SK-N-SH (cell line): ENCODE data around the gene GOLGA3. TPM values are rescaled to one million over a fixed set of nuclear protein-coding genes. Genes with fewer than 3 reads are reported as not detected.

Source experiments
- CTCF ChIA-PET: fragments of 300-600, 350-600 bp; formaldehyde crosslinking; extraction: SDS; loops from one replicate; lab custom pipeline; 2021; lab: Yijun Ruan, JAX
- POLR2A ChIA-PET: fragments of 350-600 bp; sonication (Branson Sonifier 250); formaldehyde crosslinking; extraction: SDS; loops from one replicate; lab custom pipeline; 2020; ENCODE audit warnings: antibody characterized with exemption, inconsistent platforms; lab: Yijun Ruan, JAX
- DNase-seq: peaks from one replicate; pipeline ENCODE4 v3.0.0; 2012
- H2AFZ ChIP-seq: fragments of 200-600 bp; sonication (generic); 2 replicates; pipeline ENCODE4 v1.8.1; 2016; ENCODE audit warnings: antibody characterized with exemption, mild to moderate bottlenecking, low read depth
- H3F3A ChIP-seq: fragments of 200-600 bp; sonication (generic); replicated peaks from 2 replicates; pipeline ENCODE3; 2016; ENCODE audit warnings: antibody characterized with exemption, mild to moderate bottlenecking; ENCODE audit not compliant: insufficient read depth
- H3K27ac ChIP-seq, 2 experiments: fragments of 200-500 bp in 1 of 2; fragments of 200-600 bp in 1 of 2; sonication (Bioruptor generic) in 1 of 2; sonication (generic), shearing (Covaris generic) in 1 of 2; 2 replicates each; pipeline versions ENCODE4 v1.5.1 to v1.6.1; 2014 to 2016; ENCODE audit warnings: low read depth in 2 of 2, inconsistent platforms in 1 of 2, low read length in 1 of 2, mild to moderate bottlenecking in 1 of 2, mixed read lengths in 1 of 2
- H3K27me3 ChIP-seq: fragments of 200-600 bp; sonication (generic), shearing (Covaris generic); 2 replicates; pipeline ENCODE4 v1.6.1; 2016; ENCODE audit warnings: mixed run types; ENCODE audit not compliant: insufficient read depth
- H3K36me3 ChIP-seq, 2 experiments: fragments of 200-500 bp in 1 of 2; fragments of 200-600 bp in 1 of 2; sonication (Bioruptor generic) in 1 of 2; sonication (generic) in 1 of 2; replicated peaks in 1 of 2; 2 replicates each; pipeline versions ENCODE3 to v1.5.1; 2014 to 2016; ENCODE audit warnings: low read length in 1 of 2, mild to moderate bottlenecking in 1 of 2; ENCODE audit not compliant: insufficient read depth in 2 of 2, control insufficient read depth in 1 of 2
- H3K4me1 ChIP-seq, 2 experiments: fragments of 200-500 bp in 1 of 2; fragments of 200-600 bp in 1 of 2; sonication (Bioruptor generic) in 1 of 2; sonication (generic), shearing (Covaris generic) in 1 of 2; 2 replicates each; pipeline versions ENCODE4 v1.5.1 to v1.6.1; 2014 to 2016; ENCODE audit warnings: low read depth in 1 of 2, low read length in 1 of 2, mixed run types in 1 of 2; ENCODE audit not compliant: insufficient read depth in 2 of 2, control insufficient read depth in 1 of 2
- H3K4me2 ChIP-seq: fragments of 200-600 bp; sonication (generic), shearing (Covaris generic); 2 replicates; pipeline ENCODE4 v1.6.1; 2017; ENCODE audit warnings: mixed run types
- H3K4me3 ChIP-seq, 2 experiments: fragments of 200-500 bp in 1 of 2; fragments of 200-600 bp in 1 of 2; sonication (Bioruptor generic) in 1 of 2; sonication (generic), shearing (Covaris generic) in 1 of 2; 2 replicates each; pipeline versions ENCODE4 v1.5.1 to v1.8.1; 2014 to 2016; ENCODE audit warnings: low read depth in 2 of 2, inconsistent platforms in 1 of 2, low read length in 1 of 2, mild to moderate bottlenecking in 1 of 2, mixed read lengths in 1 of 2, moderate library complexity in 1 of 2
- H3K79me2 ChIP-seq: fragments of 200-600 bp; sonication (generic); 2 replicates; pipeline ENCODE4 v1.8.1; 2017; ENCODE audit warnings: mild to moderate bottlenecking; ENCODE audit not compliant: insufficient read depth
- H3K9ac ChIP-seq: fragments of 200-600 bp; sonication (generic); 2 replicates; pipeline ENCODE4 v1.6.1; 2017; ENCODE audit warnings: mixed run types
- H3K9me2 ChIP-seq: fragments of 200-600 bp; sonication (generic); 2 replicates; pipeline ENCODE4 v1.6.1; 2017; ENCODE audit warnings: mixed run types
- H3K9me3 ChIP-seq: fragments of 200-600 bp; sonication (generic); 2 replicates; pipeline ENCODE4 v1.6.1; 2017; ENCODE audit warnings: mixed run types, mild to moderate bottlenecking, moderate library complexity
- H4K20me1 ChIP-seq: fragments of 200-600 bp; sonication (generic); 2 replicates; pipeline ENCODE4 v1.6.1; 2017; ENCODE audit warnings: mild to moderate bottlenecking, mixed run types; ENCODE audit not compliant: insufficient read depth
- CHD2 ChIP-seq: fragments of 150-350 bp; IDR thresholded peaks from 2 replicates; pipeline ENCODE4 v1.6.1; 2018; ENCODE audit warnings: low read length; ENCODE audit not compliant: partially characterized antibody
- CTCF ChIP-seq: fragments of 200-600 bp; sonication (generic); IDR thresholded peaks from 2 replicates; pipeline ENCODE4 v1.6.1; 2017; ENCODE audit warnings: antibody characterized with exemption, mild to moderate bottlenecking, moderate library complexity
- ELF1 ChIP-seq: IDR thresholded peaks from 2 replicates; pipeline ENCODE4 v1.4.0; 2012
- EP300 ChIP-seq, 2 experiments: IDR thresholded peaks; 2 replicates each; pipeline versions ENCODE4 v1.4.0 to v1.6.1; 2012; ENCODE audit warnings: borderline replicate concordance in 1 of 2, low read depth in 1 of 2, low read length in 1 of 2
- EZH2phosphoT487 ChIP-seq: fragments of 200-600 bp; sonication (generic); IDR thresholded peaks from 2 replicates; pipeline ENCODE4 v1.6.1; 2017; ENCODE audit warnings: low read depth, mixed run types, mild to moderate bottlenecking, antibody characterized with exemption, moderate library complexity, borderline replicate concordance
- FOSL2 ChIP-seq: IDR thresholded peaks from 2 replicates; pipeline ENCODE4 v1.4.0; 2012; ENCODE audit warnings: low read depth, mild to moderate bottlenecking, moderate library complexity, borderline replicate concordance
- FOXM1 ChIP-seq: IDR thresholded peaks from 2 replicates; pipeline ENCODE4 v1.4.0; 2012; ENCODE audit warnings: low read depth, mild to moderate bottlenecking
- GABPA ChIP-seq: IDR thresholded peaks from 2 replicates; pipeline ENCODE4 v1.4.0; 2012; ENCODE audit warnings: low read depth, mild to moderate bottlenecking
- GATA2 ChIP-seq: sonication (generic); formaldehyde crosslinking; IDR thresholded peaks from 2 replicates; pipeline ENCODE4 v1.5.0; 2020; ENCODE audit warnings: mild to moderate bottlenecking, missing genetic modification reagents
- IRF3 ChIP-seq: fragments of 150-350 bp; IDR thresholded peaks from 2 replicates; pipeline ENCODE4 v1.6.1; 2016; ENCODE audit warnings: mild to moderate bottlenecking, low read depth, low read length
- MAX ChIP-seq: IDR thresholded peaks from 2 replicates; pipeline ENCODE4 v1.4.0; 2012; ENCODE audit warnings: low read depth
- RAD21 ChIP-seq: IDR thresholded peaks from 2 replicates; pipeline ENCODE4 v1.6.1; 2012; ENCODE audit warnings: mild to moderate bottlenecking, low read length
- RCOR1 ChIP-seq: fragments of 150-350 bp; IDR thresholded peaks from 2 replicates; pipeline ENCODE4 v1.6.1; 2017; ENCODE audit warnings: antibody characterized with exemption, low read length
- RFX5 ChIP-seq: IDR thresholded peaks from 2 replicates; pipeline ENCODE4 v1.6.1; 2012; ENCODE audit warnings: mild to moderate bottlenecking, improper control_type of control experiment, low read length
- RXRA ChIP-seq: IDR thresholded peaks from 2 replicates; pipeline ENCODE4 v1.4.0; 2012; ENCODE audit warnings: low read depth, mild to moderate bottlenecking, borderline replicate concordance
- SIN3A ChIP-seq: IDR thresholded peaks from 2 replicates; pipeline ENCODE4 v1.6.1; 2012; ENCODE audit warnings: low read depth, mild to moderate bottlenecking, low read length, moderate library complexity, borderline replicate concordance
- TAF1 ChIP-seq: IDR thresholded peaks from 2 replicates; pipeline ENCODE4 v1.6.1; 2012; ENCODE audit warnings: low read depth, mild to moderate bottlenecking, low read length, moderate library complexity, borderline replicate concordance
- TEAD4 ChIP-seq: IDR thresholded peaks from 2 replicates; pipeline ENCODE4 v1.4.0; 2012; ENCODE audit warnings: mild to moderate bottlenecking, borderline replicate concordance; ENCODE audit not compliant: insufficient read depth
- USF2 ChIP-seq: fragments of 150-350 bp; IDR thresholded peaks from 2 replicates; pipeline ENCODE4 v1.6.1; 2017; ENCODE audit warnings: antibody characterized with exemption, low read length, low read depth, borderline replicate concordance
- WGBS: methylation state at CpG from one replicate; pipeline ENCODE4 v1.1.6; 2017; ENCODE audit warnings: low lambda C conversion rate; 5-methylcytosine and 5-hydroxymethylcytosine counted together
- polyA plus RNA-seq, 3 experiments: library from polyadenylated mRNA; depleted of rRNA; stranded (reverse); fragments of >200 nt; gene quantifications; 2 replicates each; pipeline ENCODE4 v1.2.3, GENCODE V29; 2012

The GOLGA3 gene
- polyA plus RNA-seq, 1 of the 3 experiments (the other 2 are of a cell fraction): 16.9 TPM

GRCh38 chr12:132783917-132784531, 44.6 kb downstream of the GOLGA3 start:
- ChIA-PET CTCF (no interaction called here), POLR2A (interaction anchor here (0.5 to 0.6 kb wide), 2 partner anchors 17 to 400 kb away, joined by 3 read pairs; no protein-coding TSS in a partner anchor)
- Histone ChIP-seq H3K9me2 (no peaks in the 10 kb centered on the region), H3K79me2 (peaks cover 9% of the 10 kb centered on the region; the same call in 1 of the 2 replicates), H3K27me3 (no peaks in the 10 kb centered on the region), H3K36me3 (peaks cover 30 to 63% of the 10 kb centered on the region in 2 experiments), H3K4me3 (no peak overlapping the region), H3F3A (no peaks in the 10 kb centered on the region), H3K9ac (no peak overlapping the region), H3K4me2 (no peak overlapping the region), H3K4me1 (no peaks in the 10 kb centered on the region), H4K20me1 (peaks cover 25% of the 10 kb centered on the region), H3K27ac (no peak overlapping the region), H2AFZ (no peak overlapping the region), H3K9me3 (no peaks in the 10 kb centered on the region)
- DNase-seq: no peak
- TF ChIP-seq USF2: no peak
- no peak for TF ChIP-seq RCOR1
- no peak for TF ChIP-seq RXRA
- TF ChIP-seq MAX: no peak
- TF ChIP-seq GATA2 (CRISPR knock-in tag): no peak
- 89% methylated on average over 19 of the region's 22 CpGs for WGBS

GRCh38 chr12:132781938-132782337, 46.7 kb downstream of the GOLGA3 start:
- Histone ChIP-seq H3K9me2 (no peaks in the 10 kb centered on the region), H4K20me1 (peaks cover 11% of the 10 kb centered on the region; the same call in 1 of the 2 replicates), H3K9ac (no peak overlapping the region), H3K79me2 (peaks cover 5% of the 10 kb centered on the region), H3F3A (no peaks in the 10 kb centered on the region), H3K27me3 (no peaks in the 10 kb centered on the region), H2AFZ (no peak overlapping the region), H3K36me3 (peaks cover 36 to 67% of the 10 kb centered on the region in 2 experiments), H3K4me3 (no peak overlapping the region), H3K4me1 (no peaks in the 10 kb centered on the region), H3K9me3 (no peaks in the 10 kb centered on the region), H3K4me2 (no peak overlapping the region), H3K27ac (no peak overlapping the region)
- DNase-seq: no peak
- TF ChIP-seq TEAD4 (no peak), FOXM1 (no peak), GABPA (no peak), IRF3 (no peak), RAD21 (no peak), ELF1 (no peak), EZH2phosphoT487 (no peak), CTCF (no peak), RFX5 (no peak), EP300 (IDR thresholded peaks at IDR 0.05; ENCODE audit: borderline replicate concordance in 1 of 2, low read depth in 1 of 2, low read length in 1 of 2) (no peak), CHD2 (no peak), TAF1 (no peak), SIN3A (no peak), FOSL2 (no peak)
- 100% methylated on average over 4 of the region's 12 CpGs for WGBS
- CTCF ChIA-PET: interaction anchor here (1.3 kb wide), 1 partner anchor 13 kb away, joined by 5 read pairs; no protein-coding TSS in a partner anchor
- POLR2A ChIA-PET: no interaction called here
